WTC11 (cell line): ENCODE data around the gene SLC2A4RG. TPM values are rescaled to one million over a fixed set of nuclear protein-coding genes. Genes with fewer than 3 reads are reported as not detected.

ENCODE experiments used
- ATAC-seq: fragments of 200-7000 bp; cut with Tn5 transposase; 2 replicates; pipeline ENCODE4 v1.10.0; 2021; ENCODE audit warnings: mild to moderate bottlenecking, moderate library complexity
- CTCF ChIA-PET: fragments of 300-600 bp; sonication (Branson Sonifier 250); formaldehyde crosslinking; loops from one replicate; lab custom pipeline; 2021; ENCODE audit warnings: antibody characterized with exemption; lab: Charles Lee
- POLR2A ChIA-PET: fragments of 350-600 bp; sonication (Branson Sonifier 250); formaldehyde crosslinking; loops from one replicate; lab custom pipeline; 2021; ENCODE audit warnings: antibody characterized with exemption; lab: Charles Lee
- DNase-seq: peaks from one replicate; pipeline ENCODE4 v3.0.0; 2021; ENCODE audit warnings: low spot score
- H3K27ac Mint-ChIP-seq: 2 replicates; pipeline ENCODE4 v1.8.0; 2021; ENCODE audit warnings: mixed read lengths
- H3K27me3 Mint-ChIP-seq: 2 replicates; pipeline ENCODE4 v1.8.0; 2021; ENCODE audit warnings: low read depth, mild to moderate bottlenecking, moderate library complexity, mixed read lengths
- H3K36me3 Mint-ChIP-seq: 2 replicates; pipeline ENCODE4 v1.8.0; 2021; ENCODE audit warnings: mixed read lengths
- H3K4me1 Mint-ChIP-seq: 2 replicates; pipeline ENCODE4 v1.8.0; 2022; ENCODE audit warnings: mixed read lengths
- H3K4me3 Mint-ChIP-seq: 2 replicates; pipeline ENCODE4 v1.8.0; 2021; ENCODE audit warnings: mild to moderate bottlenecking, moderate library complexity, mixed read lengths
- H3K9me3 Mint-ChIP-seq: 2 replicates; pipeline ENCODE4 v1.8.0; 2021; ENCODE audit warnings: mixed read lengths
- EMX1 ChIP-seq: fragments of 250-450 bp; sonication (Bioruptor Pico); IDR thresholded peaks from 2 replicates; pipeline ENCODE4 v1.8.0; 2021; ENCODE audit warnings: mild to moderate bottlenecking
- ESRRA ChIP-seq: sonication (generic); formaldehyde crosslinking; IDR thresholded peaks from 2 replicates; pipeline ENCODE4 v1.8.1; 2022; ENCODE audit warnings: mild to moderate bottlenecking, missing genetic modification reagents, borderline replicate concordance
- FOXJ3 ChIP-seq: sonication (generic); formaldehyde crosslinking; IDR thresholded peaks from 2 replicates; pipeline ENCODE4 v1.9.0; 2021; ENCODE audit warnings: missing genetic modification reagents, mild to moderate bottlenecking, borderline replicate concordance
- FOXP1 ChIP-seq: sonication (generic); formaldehyde crosslinking; IDR thresholded peaks from 2 replicates; pipeline ENCODE4 v1.8.0; 2022; ENCODE audit warnings: missing genetic modification reagents, mild to moderate bottlenecking, moderate library complexity, borderline replicate concordance
- MXD4 ChIP-seq: fragments of 250-450 bp; sonication (Bioruptor Pico); IDR thresholded peaks from 2 replicates; pipeline ENCODE4 v1.8.0; 2021; ENCODE audit warnings: mild to moderate bottlenecking, moderate library complexity, borderline replicate concordance
- MYBL2 ChIP-seq: sonication (generic); formaldehyde crosslinking; IDR thresholded peaks from 2 replicates; pipeline ENCODE4 v1.8.1; 2023; ENCODE audit warnings: mild to moderate bottlenecking, moderate library complexity, missing genetic modification reagents
- NFATC4 ChIP-seq: fragments of 250-450 bp; sonication (Bioruptor Pico); IDR thresholded peaks from 2 replicates; pipeline ENCODE4 v1.9.0; 2021; ENCODE audit warnings: mild to moderate bottlenecking
- NR3C1 ChIP-seq: sonication (generic); formaldehyde crosslinking; conservative IDR thresholded peaks from 2 replicates; pipeline ENCODE4 v1.8.1; 2023; ENCODE audit warnings: low read depth, mild to moderate bottlenecking, missing genetic modification reagents
- PRRX2 ChIP-seq: fragments of 250-450 bp; sonication (Bioruptor Pico); IDR thresholded peaks from 2 replicates; pipeline ENCODE4 v1.8.0; 2021; ENCODE audit warnings: mild to moderate bottlenecking
- ZMAT4 ChIP-seq: fragments of 250-450 bp; sonication (Bioruptor Pico); IDR thresholded peaks from 2 replicates; pipeline ENCODE4 v1.9.0; 2021; ENCODE audit warnings: mild to moderate bottlenecking
- ZNF121 ChIP-seq: sonication (generic); formaldehyde crosslinking; IDR thresholded peaks from 2 replicates; pipeline ENCODE4 v1.8.0; 2023; ENCODE audit warnings: missing genetic modification reagents
- ZNF219 ChIP-seq: sonication (generic); formaldehyde crosslinking; IDR thresholded peaks from 2 replicates; pipeline ENCODE4 v1.8.0; 2023; ENCODE audit warnings: missing genetic modification reagents, mild to moderate bottlenecking, borderline replicate concordance
- ZNF671 ChIP-seq: fragments of 250-450 bp; sonication (Bioruptor Pico); IDR thresholded peaks from 2 replicates; pipeline ENCODE4 v1.8.0; 2021; ENCODE audit warnings: mild to moderate bottlenecking
- total RNA-seq: library from RNA; stranded (reverse); gene quantifications from 3 replicates; pipeline ENCODE4 v1.2.3, GENCODE V29; 2021
- TF ChIP-seq, protein P1 (sequence below): sonication (generic); formaldehyde crosslinking; IDR thresholded peaks from 2 replicates; pipeline ENCODE4 v1.8.0; 2022; ENCODE audit warnings: mild to moderate bottlenecking, missing genetic modification reagents
- TF ChIP-seq, protein P2 (sequence below): sonication (generic); formaldehyde crosslinking; IDR thresholded peaks from 2 replicates; pipeline ENCODE4 v1.8.1; 2022; ENCODE audit warnings: mild to moderate bottlenecking, moderate library complexity, missing genetic modification reagents
- TF ChIP-seq, protein P3 (sequence below): sonication (generic); formaldehyde crosslinking; conservative IDR thresholded peaks from 2 replicates; pipeline ENCODE4 v1.8.1; 2022; ENCODE audit warnings: mild to moderate bottlenecking, missing genetic modification reagents
- TF ChIP-seq, protein P4 (sequence below): sonication (generic); formaldehyde crosslinking; IDR thresholded peaks from 2 replicates; pipeline ENCODE4 v1.8.1; 2023; ENCODE audit warnings: mild to moderate bottlenecking, missing genetic modification reagents, borderline replicate concordance

The SLC2A4RG gene
- total RNA-seq, 1 experiment from 2014 or later: 43.3 TPM

GRCh38 chr20:63791497-63792156 is 52.1 kb downstream of the SLC2A4RG start (continued):
- TF ChIP-seq, protein P1, sequence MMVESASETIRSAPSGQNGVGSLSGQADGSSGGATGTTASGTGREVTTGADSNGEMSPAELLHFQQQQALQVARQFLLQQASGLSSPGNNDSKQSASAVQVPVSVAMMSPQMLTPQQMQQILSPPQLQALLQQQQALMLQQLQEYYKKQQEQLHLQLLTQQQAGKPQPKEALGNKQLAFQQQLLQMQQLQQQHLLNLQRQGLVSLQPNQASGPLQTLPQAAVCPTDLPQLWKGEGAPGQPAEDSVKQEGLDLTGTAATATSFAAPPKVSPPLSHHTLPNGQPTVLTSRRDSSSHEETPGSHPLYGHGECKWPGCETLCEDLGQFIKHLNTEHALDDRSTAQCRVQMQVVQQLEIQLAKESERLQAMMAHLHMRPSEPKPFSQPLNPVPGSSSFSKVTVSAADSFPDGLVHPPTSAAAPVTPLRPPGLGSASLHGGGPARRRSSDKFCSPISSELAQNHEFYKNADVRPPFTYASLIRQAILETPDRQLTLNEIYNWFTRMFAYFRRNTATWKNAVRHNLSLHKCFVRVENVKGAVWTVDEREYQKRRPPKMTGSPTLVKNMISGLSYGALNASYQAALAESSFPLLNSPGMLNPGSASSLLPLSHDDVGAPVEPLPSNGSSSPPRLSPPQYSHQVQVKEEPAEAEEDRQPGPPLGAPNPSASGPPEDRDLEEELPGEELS (CRISPR knock-in tag): no peak
- no peak for TF ChIP-seq FOXJ3 (CRISPR knock-in tag)
- TF ChIP-seq ZNF121 (CRISPR knock-in tag): no peak
- no peak for TF ChIP-seq ESRRA
- TF ChIP-seq, protein P2, sequence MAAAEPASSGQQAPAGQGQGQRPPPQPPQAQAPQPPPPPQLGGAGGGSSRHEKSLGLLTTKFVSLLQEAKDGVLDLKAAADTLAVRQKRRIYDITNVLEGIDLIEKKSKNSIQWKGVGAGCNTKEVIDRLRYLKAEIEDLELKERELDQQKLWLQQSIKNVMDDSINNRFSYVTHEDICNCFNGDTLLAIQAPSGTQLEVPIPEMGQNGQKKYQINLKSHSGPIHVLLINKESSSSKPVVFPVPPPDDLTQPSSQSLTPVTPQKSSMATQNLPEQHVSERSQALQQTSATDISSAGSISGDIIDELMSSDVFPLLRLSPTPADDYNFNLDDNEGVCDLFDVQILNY (CRISPR knock-in tag): no peak
- TF ChIP-seq, protein P3, sequence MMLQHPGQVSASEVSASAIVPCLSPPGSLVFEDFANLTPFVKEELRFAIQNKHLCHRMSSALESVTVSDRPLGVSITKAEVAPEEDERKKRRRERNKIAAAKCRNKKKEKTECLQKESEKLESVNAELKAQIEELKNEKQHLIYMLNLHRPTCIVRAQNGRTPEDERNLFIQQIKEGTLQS (CRISPR knock-in tag): no peak
- TF ChIP-seq FOXP1 (CRISPR knock-in tag): no peak

DNA sequence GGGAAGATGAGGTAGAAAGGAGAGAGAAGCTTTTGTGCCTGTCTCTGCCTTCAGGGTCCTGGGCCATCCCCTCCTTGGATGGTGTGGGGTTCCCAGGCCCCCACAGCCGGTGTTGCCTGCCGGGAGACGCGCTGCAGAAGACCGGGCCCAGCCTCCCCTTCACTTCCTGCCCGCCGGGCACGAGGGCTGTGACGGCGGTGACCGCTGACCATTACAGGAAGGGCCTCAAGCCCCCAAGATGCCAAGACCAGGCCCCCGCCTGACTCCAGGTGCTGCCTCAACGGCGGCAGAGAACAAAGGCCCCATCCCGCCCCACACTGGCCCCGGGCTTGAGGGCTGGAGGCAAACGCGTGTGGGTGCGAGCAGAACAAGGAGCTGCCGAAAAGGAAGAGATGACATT is 53.3 kb downstream of the SLC2A4RG start:
- peaks cover 7% of the 10 kb centered on the region for H3K4me1 Mint-ChIP-seq
- H3K36me3 Mint-ChIP-seq: no peaks in the 10 kb centered on the region
- TF ChIP-seq NR3C1 (CRISPR knock-in tag) (no peak), PRRX2 (CRISPR knock-in tag) (no peak), FOXP1 (CRISPR knock-in tag) (no peak), ZMAT4 (CRISPR knock-in tag) (no peak), EMX1 (CRISPR knock-in tag) (no peak), MXD4 (CRISPR knock-in tag) (no peak), NFATC4 (CRISPR knock-in tag) (no peak), MYBL2 (no peak), ZNF219 (no peak), ZNF671 (CRISPR knock-in tag) (no peak), ESRRA (no peak)
- TF ChIP-seq, protein P4, sequence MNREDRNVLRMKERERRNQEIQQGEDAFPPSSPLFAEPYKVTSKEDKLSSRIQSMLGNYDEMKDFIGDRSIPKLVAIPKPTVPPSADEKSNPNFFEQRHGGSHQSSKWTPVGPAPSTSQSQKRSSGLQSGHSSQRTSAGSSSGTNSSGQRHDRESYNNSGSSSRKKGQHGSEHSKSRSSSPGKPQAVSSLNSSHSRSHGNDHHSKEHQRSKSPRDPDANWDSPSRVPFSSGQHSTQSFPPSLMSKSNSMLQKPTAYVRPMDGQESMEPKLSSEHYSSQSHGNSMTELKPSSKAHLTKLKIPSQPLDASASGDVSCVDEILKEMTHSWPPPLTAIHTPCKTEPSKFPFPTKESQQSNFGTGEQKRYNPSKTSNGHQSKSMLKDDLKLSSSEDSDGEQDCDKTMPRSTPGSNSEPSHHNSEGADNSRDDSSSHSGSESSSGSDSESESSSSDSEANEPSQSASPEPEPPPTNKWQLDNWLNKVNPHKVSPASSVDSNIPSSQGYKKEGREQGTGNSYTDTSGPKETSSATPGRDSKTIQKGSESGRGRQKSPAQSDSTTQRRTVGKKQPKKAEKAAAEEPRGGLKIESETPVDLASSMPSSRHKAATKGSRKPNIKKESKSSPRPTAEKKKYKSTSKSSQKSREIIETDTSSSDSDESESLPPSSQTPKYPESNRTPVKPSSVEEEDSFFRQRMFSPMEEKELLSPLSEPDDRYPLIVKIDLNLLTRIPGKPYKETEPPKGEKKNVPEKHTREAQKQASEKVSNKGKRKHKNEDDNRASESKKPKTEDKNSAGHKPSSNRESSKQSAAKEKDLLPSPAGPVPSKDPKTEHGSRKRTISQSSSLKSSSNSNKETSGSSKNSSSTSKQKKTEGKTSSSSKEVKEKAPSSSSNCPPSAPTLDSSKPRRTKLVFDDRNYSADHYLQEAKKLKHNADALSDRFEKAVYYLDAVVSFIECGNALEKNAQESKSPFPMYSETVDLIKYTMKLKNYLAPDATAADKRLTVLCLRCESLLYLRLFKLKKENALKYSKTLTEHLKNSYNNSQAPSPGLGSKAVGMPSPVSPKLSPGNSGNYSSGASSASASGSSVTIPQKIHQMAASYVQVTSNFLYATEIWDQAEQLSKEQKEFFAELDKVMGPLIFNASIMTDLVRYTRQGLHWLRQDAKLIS: no peak
- H3K27ac Mint-ChIP-seq: no peak overlapping the region
- ChIA-PET CTCF (interaction anchor here (1.3 to 3.8 kb wide), 4 partner anchors 9 to 181 kb away, joined by 4 to 32 read pairs (median 4); no protein-coding TSS in a partner anchor), POLR2A (no interaction called here)
- H3K27me3 Mint-ChIP-seq: no peaks in the 10 kb centered on the region
- ATAC-seq (no peak), DNase-seq (no peak)
- H3K4me3 Mint-ChIP-seq: no peak overlapping the region
- H3K9me3 Mint-ChIP-seq: no peaks in the 10 kb centered on the region

Other genes starting within 250 kb of the SLC2A4RG start
- gene EEF1A2, start 240.7 kb upstream of the SLC2A4RG start, total RNA-seq: 26.0 to 35.7 TPM (median 34.9 TPM) in 3 replicates
- gene PPDPF, start 219.0 kb upstream of the SLC2A4RG start, total RNA-seq: 170 to 210 TPM (median 205 TPM) in 3 replicates
- 0.22 to 0.53 TPM (median 0.32 TPM) in 3 replicates for gene PTK6, start 202.4 kb upstream of the SLC2A4RG start, total RNA-seq
- 0.21 to 0.46 TPM (median 0.26 TPM) in 3 replicates for gene SRMS, start 192.0 kb upstream of the SLC2A4RG start, total RNA-seq
- 3.4 to 3.8 TPM (median 3.6 TPM) in 3 replicates for gene FNDC11, start 185.6 kb upstream of the SLC2A4RG start, total RNA-seq
- gene HELZ2, start 165.5 kb upstream of the SLC2A4RG start, total RNA-seq: 27.5 to 32.6 TPM (median 32.4 TPM) in 3 replicates
- 14.1 to 14.8 TPM (median 14.2 TPM) in 3 replicates for gene GMEB2, start 112.7 kb upstream of the SLC2A4RG start, total RNA-seq
- gene STMN3, start 86.4 kb upstream of the SLC2A4RG start, total RNA-seq: 53.0 to 65.6 TPM (median 53.4 TPM) in 3 replicates
- gene RTEL1, start 81.5 kb upstream of the SLC2A4RG start, total RNA-seq: 39.3 to 44.9 TPM (median 40.5 TPM) in 3 replicates
- gene TNFRSF6B, start 43.1 kb upstream of the SLC2A4RG start, total RNA-seq: not detected in 3 replicates
- gene ARFRP1, start 31.8 kb upstream of the SLC2A4RG start, total RNA-seq: 24.3 to 30.2 TPM (median 27.4 TPM) in 3 replicates
- gene ZGPAT, start 31.7 kb upstream of the SLC2A4RG start, total RNA-seq: 28.3 to 31.0 TPM (median 30.4 TPM) in 3 replicates
- 4.5 to 7.0 TPM (median 6.0 TPM) in 3 replicates for gene LIME1, start 3.1 kb upstream of the SLC2A4RG start, total RNA-seq
- gene ZBTB46, start 91.5 kb downstream of the SLC2A4RG start, total RNA-seq: 18.9 to 20.1 TPM (median 20.1 TPM) in 3 replicates
- gene ABHD16B, start 121.7 kb downstream of the SLC2A4RG start, total RNA-seq: 0.11 TPM in 1 of 3 replicates, not detected in the others
- 80.8 to 87.2 TPM (median 85.6 TPM) in 3 replicates for gene TPD52L2, start 125.5 kb downstream of the SLC2A4RG start, total RNA-seq
- gene DNAJC5, start 155.3 kb downstream of the SLC2A4RG start, total RNA-seq: 28.5 to 31.5 TPM (median 29.6 TPM) in 3 replicates
- 46.8 to 51.2 TPM (median 48.0 TPM) in 3 replicates for gene UCKL1, start 216.6 kb downstream of the SLC2A4RG start, total RNA-seq
- 19.9 to 23.3 TPM (median 20.5 TPM) in 3 replicates for gene ZNF512B, start 230.2 kb downstream of the SLC2A4RG start, total RNA-seq
- 4.6 to 6.2 TPM (median 4.8 TPM) in 3 replicates for gene SAMD10, start 239.9 kb downstream of the SLC2A4RG start, total RNA-seq
- 79.4 to 84.6 TPM (median 80.5 TPM) in 3 replicates for gene PRPF6, start 241.4 kb downstream of the SLC2A4RG start, total RNA-seq